Measurements from ENCODE around the gene CFAP157.

Gene CFAP157

GRCh38 chr9:127708952-127709587, 2.3 kb downstream of the CFAP157 start:
- H3K27me3 ChIP-seq (replicated peaks) = no peaks in the 10 kb centered on the region
- no peak for DNase-seq
- no peak for TF ChIP-seq CTCF (IDR thresholded peaks at IDR 0.05; ENCODE audit: low read depth, low read length, missing control alignments)
- in situ Hi-C loops (cut with HindIII; ENCODE audit: low pct_ligation_motif_present, low sequenced_read_pairs) = no loop called here
- H3K36me3 ChIP-seq (replicated peaks) = no peaks in the 10 kb centered on the region
- no peak overlapping the region for H3K27ac ChIP-seq
- H3K4me3 ChIP-seq (ENCODE audit: low read depth, low read length) = no peak overlapping the region

DNA sequence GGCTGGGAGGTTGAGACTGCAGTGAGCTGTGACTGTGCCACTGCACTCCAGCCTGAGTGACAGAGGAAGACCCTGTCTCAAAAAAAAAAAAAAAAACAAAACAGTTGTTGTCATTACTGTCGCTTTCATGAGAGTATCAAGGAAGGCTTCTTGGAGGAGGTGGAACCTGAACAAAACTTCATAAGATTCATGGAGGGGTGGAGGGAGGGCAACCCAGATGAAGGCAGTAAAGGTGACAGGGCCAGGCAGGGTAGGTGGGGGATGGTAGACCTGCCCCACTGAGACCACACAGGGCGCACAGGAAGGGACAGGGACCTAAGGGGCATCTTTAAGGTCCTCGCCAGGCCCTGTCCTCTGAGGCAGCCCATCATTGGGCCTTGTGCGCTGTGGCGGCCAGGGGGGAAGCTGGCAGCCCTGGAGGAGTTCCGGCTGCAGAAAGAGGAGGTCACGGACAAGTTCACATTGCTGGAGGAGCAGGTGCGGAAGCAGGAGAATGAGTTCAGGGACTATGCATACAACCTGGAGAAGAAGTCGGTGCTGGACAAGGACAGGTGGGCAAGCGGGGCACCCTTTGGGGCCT, 3.5 kb downstream of the CFAP157 start:
- no peak overlapping the region for H3K4me3 ChIP-seq (ENCODE audit: low read depth, low read length)
- H3K36me3 ChIP-seq (replicated peaks) = no peaks in the 10 kb centered on the region
- in situ Hi-C loops (cut with HindIII; ENCODE audit: low pct_ligation_motif_present, low sequenced_read_pairs) = no loop called here
- DNase-seq = no peak
- H3K27me3 ChIP-seq (replicated peaks) = no peaks in the 10 kb centered on the region
- H3K27ac ChIP-seq = no peak overlapping the region
- no peak for TF ChIP-seq CTCF (IDR thresholded peaks at IDR 0.05; ENCODE audit: low read depth, low read length, missing control alignments)

DNA sequence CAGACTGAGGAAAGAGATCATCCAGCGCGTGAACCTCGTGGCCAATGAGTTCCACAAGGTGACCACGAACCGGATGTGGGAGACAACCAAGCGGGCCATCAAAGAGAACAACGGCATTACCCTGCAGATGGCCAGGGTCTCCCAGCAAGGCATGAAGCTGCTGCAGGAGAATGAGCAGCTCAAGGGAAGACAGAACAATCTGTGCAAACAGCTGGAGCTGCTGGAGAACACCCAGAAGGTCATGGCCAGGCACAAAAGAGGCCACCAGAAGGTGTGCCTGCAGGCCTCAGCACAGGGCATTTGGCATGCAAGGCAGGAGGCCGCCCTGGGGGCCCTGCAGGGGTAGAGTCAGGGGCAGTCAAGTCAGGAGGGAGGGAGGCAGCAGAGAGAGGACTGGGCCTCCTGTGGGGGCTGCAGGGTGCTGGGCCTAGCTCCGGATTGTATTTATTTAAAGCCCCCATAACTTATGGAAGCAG, 4.5 kb downstream of the CFAP157 start:
- no peak for DNase-seq
- TF ChIP-seq CTCF (IDR thresholded peaks at IDR 0.05; ENCODE audit: low read depth, low read length, missing control alignments) = no peak
- in situ Hi-C loops (cut with HindIII; ENCODE audit: low pct_ligation_motif_present, low sequenced_read_pairs) = no loop called here
- Histone ChIP-seq H3K4me3 (ENCODE audit: low read depth, low read length) (no peak overlapping the region), H3K27ac (no peak overlapping the region), H3K36me3 (replicated peaks) (no peaks in the 10 kb centered on the region), H3K27me3 (replicated peaks) (no peaks in the 10 kb centered on the region)

DNA sequence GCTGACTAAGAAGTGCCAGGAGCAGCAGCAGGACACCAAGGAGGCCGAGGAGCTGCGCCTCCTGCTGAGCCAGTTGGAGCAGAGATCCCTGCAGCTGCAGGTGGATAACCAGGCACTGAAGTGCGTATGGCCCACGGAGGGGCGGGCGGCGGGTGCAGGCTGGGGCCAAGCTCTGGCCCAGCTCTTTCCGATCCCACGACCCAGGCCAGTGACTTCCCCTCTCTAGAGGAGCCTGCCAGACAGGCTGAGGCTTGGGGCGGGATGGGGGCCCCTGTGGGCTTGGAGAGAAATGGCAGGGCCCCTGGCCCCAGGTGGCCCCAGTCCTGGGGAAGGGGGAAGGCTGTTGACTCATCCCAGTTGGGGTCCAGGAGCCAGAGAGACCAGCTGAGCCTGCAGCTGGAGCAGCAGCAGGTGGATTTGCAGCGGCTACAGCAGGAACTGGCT, 5.1 kb downstream of the CFAP157 start:
- no peak overlapping the region for H3K27ac ChIP-seq
- in situ Hi-C loops (cut with HindIII; ENCODE audit: low pct_ligation_motif_present, low sequenced_read_pairs) = no loop called here
- no peak for TF ChIP-seq CTCF (IDR thresholded peaks at IDR 0.05; ENCODE audit: low read depth, low read length, missing control alignments)
- H3K4me3 ChIP-seq (ENCODE audit: low read depth, low read length) = no peak overlapping the region
- H3K27me3 ChIP-seq (replicated peaks) = no peaks in the 10 kb centered on the region
- H3K36me3 ChIP-seq (replicated peaks) = no peaks in the 10 kb centered on the region
- DNase-seq = no peak

- no peak for TF ChIP-seq CTCF (IDR thresholded peaks at IDR 0.05; ENCODE audit: low read depth, low read length, missing control alignments)
- Histone ChIP-seq H3K36me3 (replicated peaks) (no peaks in the 10 kb centered on the region), H3K27ac (no peak overlapping the region), H3K4me3 (ENCODE audit: low read depth, low read length) (no peak overlapping the region), H3K27me3 (replicated peaks) (no peaks in the 10 kb centered on the region)
- no peak for DNase-seq
- in situ Hi-C loops (cut with HindIII; ENCODE audit: low pct_ligation_motif_present, low sequenced_read_pairs) = no loop called here
Measured at GRCh38 chr9:127712371-127712770, 5.6 kb downstream of the CFAP157 start.

Measured in brain microvascular endothelial cell (primary cell).